HG03521 (cell line): ENCODE results near the gene STT3B.
"Not testable (repeated sequence)": the region's sequence is repeated elsewhere in the genome, so short reads cannot be mapped to it uniquely, and the experiment has no call there.

Experiments used
- ATAC-seq: cut with Tn5 transposase; IDR thresholded peaks from one replicate; pipeline ENCODE4 v1.9.1; 2021; ENCODE audit warnings: mild to moderate bottlenecking, moderate library complexity; ENCODE audit not compliant: unreplicated experiment

STT3B gene

GRCh38 chr3:31532587-31533168 is at the start of gene STT3B:
TSS of gene STT3B (plus strand) at chr3:31532925. CDS start at chr3:31532999, 74 bp downstream.
- ATAC-seq = peak; percentile 47

- ATAC-seq = no peak
Observed at GRCh38 chr3:31483776-31484175, 48.9 kb upstream of the STT3B start.

- ATAC-seq = no peak
Observed at GRCh38 chr3:31485196-31485595, 47.5 kb upstream of the STT3B start.

- ATAC-seq = no peak
Observed at GRCh38 chr3:31486865-31487533, 45.7 kb upstream of the STT3B start.

GRCh38 chr3:31488475-31489017 is 44.2 kb upstream of the STT3B start:
- no peak for ATAC-seq

GRCh38 chr3:31490502-31490901 is 42.2 kb upstream of the STT3B start:
- no peak for ATAC-seq

GRCh38 chr3:31491660-31492059 is 41.1 kb upstream of the STT3B start:
- ATAC-seq = no peak

GRCh38 chr3:31493149-31493548 is 39.6 kb upstream of the STT3B start:
- no peak for ATAC-seq

GRCh38 chr3:31495971-31496665 is 36.6 kb upstream of the STT3B start:
- ATAC-seq = no peak

- no peak for ATAC-seq
Observed at GRCh38 chr3:31498791-31499190, 33.9 kb upstream of the STT3B start.

GRCh38 chr3:31499281-31499680 is 33.4 kb upstream of the STT3B start:
- no peak for ATAC-seq

GRCh38 chr3:31502803-31503221 is 29.9 kb upstream of the STT3B start:
- ATAC-seq = no peak

GRCh38 chr3:31503456-31503855 is 29.3 kb upstream of the STT3B start:
- ATAC-seq = no peak

GRCh38 chr3:31504230-31504629 is 28.5 kb upstream of the STT3B start:
- ATAC-seq = no peak

GRCh38 chr3:31505371-31506048 is 27.2 kb upstream of the STT3B start:
- ATAC-seq = no peak

GRCh38 chr3:31506515-31506914 is 26.2 kb upstream of the STT3B start:
- not testable (repeated sequence) for ATAC-seq

GRCh38 chr3:31508452-31509146 is 24.1 kb upstream of the STT3B start:
- ATAC-seq = no peak

GRCh38 chr3:31509147-31509728 is 23.5 kb upstream of the STT3B start:
- ATAC-seq = no peak

- ATAC-seq = no peak
Observed at GRCh38 chr3:31514570-31514969, 18.2 kb upstream of the STT3B start.
